Left ventricle myocardium superior (tissue), 1 donor: Measurements from ENCODE around the gene RNF121. TPM values are rescaled to one million over a fixed set of nuclear protein-coding genes. Genes with fewer than 3 reads are reported as not detected.

Source experiments
- ATAC-seq: fragments of 200-7000 bp; cut with Tn5 transposase; one replicate; pipeline ENCODE4 v1.9.1; 2020; ENCODE audit warnings: mild to moderate bottlenecking, moderate library complexity
- DNase-seq: peaks from one replicate; pipeline ENCODE4 v3.0.0-alpha.2; 2020
- intact Hi-C: fragments of 100-400 bp; cut with micrococcal nuclease; formaldehyde crosslinking; loops from one replicate; pipeline ENCODE4 v1.11.0; 2022
- total RNA-seq: library from RNA; stranded (reverse); fragmentation: NEBNext Ultra II Directional; extraction: Animal tissue kit (Norgen Biotek cat#: 25700); gene quantifications from one replicate; pipeline ENCODE4 v1.2.1, GENCODE V29; 2021
- donor health status: DM: no; HTN: yes; CAD: no; lungs with severe emphysema.

The RNF121 gene
- total RNA-seq, 1 donor from 2014 or later, result 21.1 TPM

GRCh38 chr11:71977743-71978418, 49.0 kb downstream of the RNF121 start:
- ATAC-seq (peak; percentile 67), DNase-seq (no peak)
- intact Hi-C loops, result no loop called here

GRCh38 chr11:71979094-71979493, 50.2 kb downstream of the RNF121 start:
- DNase-seq (no peak), ATAC-seq (no peak)
- intact Hi-C loops, result no loop called here

GRCh38 chr11:71979602-71980001, 50.8 kb downstream of the RNF121 start:
- ATAC-seq, result no peak
- no peak for DNase-seq
- intact Hi-C loops, result no loop called here

GRCh38 chr11:71986131-71986530, 57.3 kb downstream of the RNF121 start:
- ATAC-seq (no peak), DNase-seq (no peak)
- intact Hi-C loops, result no loop called here

- intact Hi-C loops, result no loop called here
- ATAC-seq, result no peak
- DNase-seq, result no peak
These were observed 58.7 kb downstream of the RNF121 start for GRCh38 chr11:71987521-71987920.

- no peak for DNase-seq
- intact Hi-C loops, result no loop called here
- ATAC-seq, result peak; percentile 41
These were observed 59.2 kb downstream of the RNF121 start for GRCh38 chr11:71988050-71988449.

GRCh38 chr11:71990701-71991100, 61.9 kb downstream of the RNF121 start:
- DNase-seq (no peak), ATAC-seq (no peak)
- intact Hi-C loops, result no loop called here

GRCh38 chr11:71991494-71991893, 62.6 kb downstream of the RNF121 start:
- ATAC-seq, result peak; percentile 38
- intact Hi-C loops, result no loop called here
- no peak for DNase-seq

- intact Hi-C loops, result no loop called here
- DNase-seq (no peak), ATAC-seq (no peak)
These were observed 63.4 kb downstream of the RNF121 start for GRCh38 chr11:71992136-71992730.

GRCh38 chr11:71994786-71995185, 65.9 kb downstream of the RNF121 start:
- DNase-seq (no peak), ATAC-seq (no peak)
- intact Hi-C loops, result no loop called here

- intact Hi-C loops, result no loop called here
- ATAC-seq (no peak), DNase-seq (no peak)
These were observed 67.0 kb downstream of the RNF121 start for GRCh38 chr11:71995726-71996291.

DNA sequence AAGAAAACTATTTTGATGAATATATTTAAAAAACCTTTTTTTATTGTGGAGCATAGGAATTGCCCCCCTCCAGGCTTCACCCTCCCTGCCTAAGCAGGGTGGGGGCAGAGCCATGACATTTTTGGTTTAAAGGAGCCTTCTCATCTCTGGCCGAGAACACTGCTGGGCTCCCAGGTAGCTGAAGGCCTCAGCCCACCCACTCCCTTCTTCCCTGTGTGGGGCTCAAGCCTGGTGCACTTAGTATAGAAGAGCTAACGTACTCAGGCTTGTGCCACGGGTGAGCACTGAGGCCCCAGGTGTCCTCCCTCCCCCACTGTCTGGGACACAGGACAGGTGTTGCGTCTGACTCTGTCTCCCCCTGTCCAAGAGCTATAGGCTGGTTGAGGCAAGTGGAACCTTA, 67.7 kb downstream of the RNF121 start:
- DNase-seq, result no peak
- intact Hi-C loops, result no loop called here
- ATAC-seq, result no peak

GRCh38 chr11:71996946-71997345, 68.1 kb downstream of the RNF121 start:
- peak; percentile 60 for ATAC-seq
- intact Hi-C loops, result no loop called here
- DNase-seq, result peak; percentile 72

- DNase-seq (no peak), ATAC-seq (no peak)
- intact Hi-C loops, result no loop called here
These were observed 68.7 kb downstream of the RNF121 start for GRCh38 chr11:71997594-71997993.

DNA sequence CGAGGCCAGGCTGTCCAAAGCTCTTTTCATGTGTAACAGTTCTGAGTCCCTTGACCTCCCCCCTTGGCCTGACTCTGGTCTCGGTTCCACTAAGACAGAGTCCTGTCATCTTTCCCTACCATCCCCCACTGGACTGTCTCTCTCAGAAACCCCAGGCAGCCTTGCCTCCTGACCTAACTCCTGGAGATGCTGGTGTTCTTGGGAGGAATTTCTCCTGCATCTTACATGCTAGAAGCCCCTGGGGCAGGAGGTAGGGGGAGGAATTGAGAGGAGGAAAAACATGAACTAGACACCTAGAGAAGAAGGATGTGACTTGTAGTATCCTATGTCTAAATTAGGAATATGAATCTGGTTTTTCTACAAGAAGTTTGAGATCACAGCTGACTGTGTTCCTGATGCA, 69.2 kb downstream of the RNF121 start:
- intact Hi-C loops, result no loop called here
- ATAC-seq (no peak), DNase-seq (no peak)

GRCh38 chr11:71998649-71999310, 69.9 kb downstream of the RNF121 start, which contains the start of gene IL18BP:
IL18BP (plus strand) TSS chr11:71998909; CDS start chr11:71999985, 1,076 bp downstream.
- intact Hi-C loops, result no loop called here
- ATAC-seq, result peak; percentile 24
- DNase-seq, result no peak

DNA sequence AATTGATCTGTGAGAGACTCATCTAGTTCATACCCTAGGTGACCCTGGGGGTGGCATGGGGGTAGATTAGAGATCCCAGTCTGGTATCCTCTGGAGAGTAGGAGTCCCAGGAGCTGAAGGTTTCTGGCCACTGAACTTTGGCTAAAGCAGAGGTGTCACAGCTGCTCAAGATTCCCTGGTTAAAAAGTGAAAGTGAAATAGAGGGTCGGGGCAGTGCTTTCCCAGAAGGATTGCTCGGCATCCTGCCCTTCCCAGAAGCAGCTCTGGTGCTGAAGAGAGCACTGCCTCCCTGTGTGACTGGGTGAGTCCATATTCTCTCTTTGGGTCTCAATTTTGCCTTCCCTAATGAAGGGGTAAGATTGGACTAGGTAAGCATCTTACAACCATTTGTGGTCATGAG, 70.5 kb downstream of the RNF121 start:
- DNase-seq (no peak), ATAC-seq (peak; percentile 50)
- intact Hi-C loops, result no loop called here

- ATAC-seq (no peak), DNase-seq (no peak)
- intact Hi-C loops, result no loop called here
These were observed 71.0 kb downstream of the RNF121 start for GRCh38 chr11:71999798-72000197.

DNA sequence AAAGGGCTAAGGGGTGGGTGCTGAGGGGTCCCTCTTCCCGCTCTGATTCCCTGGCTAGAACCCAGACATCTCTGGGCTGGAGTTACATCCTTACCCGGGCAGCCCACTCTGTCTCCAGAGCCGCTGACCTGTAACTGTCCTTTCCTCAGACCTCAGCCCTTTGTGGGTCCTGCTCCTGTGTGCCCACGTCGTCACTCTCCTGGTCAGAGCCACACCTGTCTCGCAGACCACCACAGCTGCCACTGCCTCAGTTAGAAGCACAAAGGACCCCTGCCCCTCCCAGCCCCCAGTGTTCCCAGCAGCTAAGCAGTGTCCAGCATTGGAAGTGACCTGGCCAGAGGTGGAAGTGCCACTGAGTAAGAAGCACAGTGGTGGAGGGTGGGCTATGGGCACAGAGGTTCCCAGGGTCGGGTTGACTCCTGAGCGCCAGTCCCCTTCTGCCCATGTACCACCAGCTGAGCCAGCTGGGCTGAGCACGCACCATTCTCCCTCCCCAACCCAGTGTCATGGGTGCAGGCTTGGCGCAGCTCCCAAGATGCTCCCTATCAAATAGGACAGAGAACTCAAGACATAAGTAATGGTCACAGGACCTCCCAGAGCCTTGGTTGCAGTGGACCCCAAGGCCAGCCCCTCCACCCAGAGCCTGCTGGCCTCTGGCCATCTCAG, 71.5 kb downstream of the RNF121 start:
- ATAC-seq, result no peak
- DNase-seq, result no peak
- intact Hi-C loops, result no loop called here

- DNase-seq (no peak), ATAC-seq (no peak)
- intact Hi-C loops, result no loop called here
These were observed 72.4 kb downstream of the RNF121 start for GRCh38 chr11:72001285-72001684.
